Measurements from ENCODE around the gene CNN1. TPM values are rescaled to one million over a fixed set of nuclear protein-coding genes. Genes with fewer than 3 reads are reported as not detected.
A peak's percentile ranks its signal among the peaks of the same experiment; 100 is the strongest.

CNN1 gene
- total and polyA plus RNA-seq, 4 experiments from 2014 or later = not detected

- no peaks in the 10 kb centered on the region for H3K9me3 ChIP-seq (ENCODE audit: control insufficient read depth in 1 of 2, low read length in 2 of 2)
- DNase-seq = no peak
- Mint-ChIP-seq H3K27me3 (peaks cover 9 to 14% of the 10 kb centered on the region in 2 donors), H3K4me1 (peaks cover 0 to 4% (median 3%) of the 10 kb centered on the region in 4 donors), H3K36me3 (no peaks in the 10 kb centered on the region), H3K27ac (no peak overlapping the region), H3K9me3 (no peaks in the 10 kb centered on the region), H3K4me3 (no peak overlapping the region)
- H3K36me3 ChIP-seq (ENCODE audit: insufficient read depth, low read length) = no peaks in the 10 kb centered on the region
- peaks cover 5% of the 10 kb centered on the region for H3K4me1 ChIP-seq (ENCODE audit: insufficient read depth, low read length)
- no peak overlapping the region for H3K4me3 ChIP-seq (ENCODE audit: low read length in 2 of 2)
- intact Hi-C loops (cut with micrococcal nuclease) = no loop called here
- ChIA-PET CTCF (ENCODE audit: partially characterized antibody) (no interaction called here), POLR2A (ENCODE audit: partially characterized antibody) (no interaction called here)
- peaks cover 7% of the 10 kb centered on the region for H3K27me3 ChIP-seq (ENCODE audit: insufficient read depth, low read length)
- H3K27ac ChIP-seq (ENCODE audit: low read depth, low read length) = no peak overlapping the region
These were observed 2.6 kb downstream of the CNN1 start for GRCh38 chr19:11541238-11541637.

- Histone ChIP-seq H3K36me3 (ENCODE audit: insufficient read depth, low read length) (peaks cover 4% of the 10 kb centered on the region), H3K4me3 (ENCODE audit: low read length in 2 of 2) (no peak overlapping the region), H3K4me1 (ENCODE audit: insufficient read depth, low read length) (no peaks in the 10 kb centered on the region), H3K27me3 (ENCODE audit: insufficient read depth, low read length) (no peaks in the 10 kb centered on the region), H3K27ac (ENCODE audit: low read depth, low read length) (no peak overlapping the region), H3K9me3 (ENCODE audit: control insufficient read depth in 1 of 2, low read length in 2 of 2) (no peaks in the 10 kb centered on the region)
- DNase-seq = no peak
- no peak overlapping the region for H3K4me3 Mint-ChIP-seq
- H3K27me3 Mint-ChIP-seq = peaks cover 2 to 5% of the 10 kb centered on the region in 2 donors
- CTCF ChIA-PET (ENCODE audit: partially characterized antibody) = interaction anchor here (1.0 to 1.5 kb wide), 3 partner anchors 10 to 13 kb away, joined by 3 read pairs; no protein-coding TSS in a partner anchor
- POLR2A ChIA-PET (ENCODE audit: partially characterized antibody) = no interaction called here
- peaks cover 0 to 2% (median 0%) of the 10 kb centered on the region in 4 donors for H3K4me1 Mint-ChIP-seq
- H3K9me3 Mint-ChIP-seq = no peaks in the 10 kb centered on the region
- intact Hi-C loops (cut with micrococcal nuclease) = no loop called here
- peaks cover 0 to 6% of the 10 kb centered on the region in 2 donors for H3K36me3 Mint-ChIP-seq
- no peak overlapping the region for H3K27ac Mint-ChIP-seq
These were observed 9.5 kb downstream of the CNN1 start for GRCh38 chr19:11547929-11548700.

GRCh38 chr19:11549386-11549953, 10.8 kb downstream of the CNN1 start:
- Mint-ChIP-seq H3K36me3 (peaks cover 8 to 16% of the 10 kb centered on the region in 2 donors), H3K4me1 (peaks cover 2 to 8% (median 4%) of the 10 kb centered on the region in 4 donors), H3K27ac (no peak overlapping the region)

GRCh38 chr19:11550265-11550664, 11.6 kb downstream of the CNN1 start:
- H3K27me3 ChIP-seq (ENCODE audit: insufficient read depth, low read length) = no peaks in the 10 kb centered on the region
- CTCF ChIA-PET (ENCODE audit: partially characterized antibody) = no interaction called here
- DNase-seq = no peak
- H3K36me3 ChIP-seq (ENCODE audit: insufficient read depth, low read length) = peaks cover 11% of the 10 kb centered on the region
- intact Hi-C loops (cut with micrococcal nuclease) = no loop called here
- Mint-ChIP-seq H3K4me1 (peaks cover 3 to 9% (median 5%) of the 10 kb centered on the region in 4 donors), H3K4me3 (no peak overlapping the region), H3K27me3 (no peaks in the 10 kb centered on the region), H3K36me3 (peaks cover 9 to 17% of the 10 kb centered on the region in 2 donors), H3K9me3 (no peaks in the 10 kb centered on the region), H3K27ac (peak overlapping the region in 2 of 7 donors; percentile 54 to 75)
- POLR2A ChIA-PET (ENCODE audit: partially characterized antibody) = no interaction called here
- H3K27ac ChIP-seq (ENCODE audit: low read depth, low read length) = no peak overlapping the region
- no peaks in the 10 kb centered on the region for H3K4me1 ChIP-seq (ENCODE audit: insufficient read depth, low read length)
- H3K9me3 ChIP-seq (ENCODE audit: control insufficient read depth in 1 of 2, low read length in 2 of 2) = no peaks in the 10 kb centered on the region
- H3K4me3 ChIP-seq (ENCODE audit: low read length in 2 of 2) = no peak overlapping the region

More at GRCh38 chr19:11549386-11549953, 10.8 kb downstream of the CNN1 start:
- ChIA-PET POLR2A (ENCODE audit: partially characterized antibody) (no interaction called here), CTCF (ENCODE audit: partially characterized antibody) (no interaction called here)
- no peaks in the 10 kb centered on the region for H3K4me1 ChIP-seq (ENCODE audit: insufficient read depth, low read length)
- intact Hi-C loops (cut with micrococcal nuclease) = no loop called here
- peaks cover 11% of the 10 kb centered on the region for H3K36me3 ChIP-seq (ENCODE audit: insufficient read depth, low read length)
- H3K9me3 Mint-ChIP-seq = no peaks in the 10 kb centered on the region
- no peaks in the 10 kb centered on the region for H3K27me3 ChIP-seq (ENCODE audit: insufficient read depth, low read length)
- no peak for DNase-seq
- H3K4me3 ChIP-seq (ENCODE audit: low read length in 2 of 2) = no peak overlapping the region
- no peak overlapping the region for H3K4me3 Mint-ChIP-seq
- H3K9me3 ChIP-seq (ENCODE audit: control insufficient read depth in 1 of 2, low read length in 2 of 2) = no peaks in the 10 kb centered on the region
- no peaks in the 10 kb centered on the region for H3K27me3 Mint-ChIP-seq
- no peak overlapping the region for H3K27ac ChIP-seq (ENCODE audit: low read depth, low read length)

- DNase-seq = no peak
- POLR2A ChIA-PET (ENCODE audit: partially characterized antibody) = no interaction called here
These were observed 13.1 kb downstream of the CNN1 start for GRCh38 chr19:11551603-11552235.

GRCh38 chr19:11552666-11553372, 14.2 kb downstream of the CNN1 start:
- peaks cover 11% of the 10 kb centered on the region for H3K36me3 ChIP-seq (ENCODE audit: insufficient read depth, low read length)
- H3K27ac Mint-ChIP-seq = peak overlapping the region in 1 of 7 donors; percentile 12
- H3K9me3 ChIP-seq (ENCODE audit: control insufficient read depth in 1 of 2, low read length in 2 of 2) = no peaks in the 10 kb centered on the region
- H3K4me1 Mint-ChIP-seq = peaks cover 14 to 33% (median 22%) of the 10 kb centered on the region in 4 donors
- no peaks in the 10 kb centered on the region for H3K27me3 Mint-ChIP-seq
- DNase-seq = no peak
- POLR2A ChIA-PET (ENCODE audit: partially characterized antibody) = no interaction called here
- H3K4me3 ChIP-seq (ENCODE audit: low read length in 2 of 2) = no peak overlapping the region
- peaks cover 12% of the 10 kb centered on the region for H3K4me1 ChIP-seq (ENCODE audit: insufficient read depth, low read length)
- CTCF ChIA-PET (ENCODE audit: partially characterized antibody) = interaction anchor here (1.3 kb wide), 1 partner anchor 16 kb away, joined by 3 read pairs; no protein-coding TSS in a partner anchor
- H3K27me3 ChIP-seq (ENCODE audit: insufficient read depth, low read length) = no peaks in the 10 kb centered on the region
- no peaks in the 10 kb centered on the region for H3K9me3 Mint-ChIP-seq
- intact Hi-C loops (cut with micrococcal nuclease) = no loop called here
- H3K4me3 Mint-ChIP-seq = no peak overlapping the region
- H3K27ac ChIP-seq (ENCODE audit: low read depth, low read length) = no peak overlapping the region
- peaks cover 16 to 31% of the 10 kb centered on the region in 2 donors for H3K36me3 Mint-ChIP-seq

More at GRCh38 chr19:11551603-11552235, 13.1 kb downstream of the CNN1 start:
- no peak overlapping the region for H3K4me3 ChIP-seq (ENCODE audit: low read length in 2 of 2)
- intact Hi-C loops (cut with micrococcal nuclease) = no loop called here
- no peak overlapping the region for H3K4me3 Mint-ChIP-seq
- no peak overlapping the region for H3K27ac ChIP-seq (ENCODE audit: low read depth, low read length)
- no peak overlapping the region for H3K27ac Mint-ChIP-seq
- no peaks in the 10 kb centered on the region for H3K27me3 Mint-ChIP-seq
- peaks cover 16 to 26% of the 10 kb centered on the region in 2 donors for H3K36me3 Mint-ChIP-seq
- H3K4me1 ChIP-seq (ENCODE audit: insufficient read depth, low read length) = peaks cover 3% of the 10 kb centered on the region
- peaks cover 9 to 24% (median 16%) of the 10 kb centered on the region in 4 donors for H3K4me1 Mint-ChIP-seq
- no peaks in the 10 kb centered on the region for H3K9me3 ChIP-seq (ENCODE audit: control insufficient read depth in 1 of 2, low read length in 2 of 2)
- H3K27me3 ChIP-seq (ENCODE audit: insufficient read depth, low read length) = no peaks in the 10 kb centered on the region
- peaks cover 11% of the 10 kb centered on the region for H3K36me3 ChIP-seq (ENCODE audit: insufficient read depth, low read length)
- CTCF ChIA-PET (ENCODE audit: partially characterized antibody) = interaction anchor here (1.3 kb wide), 1 partner anchor 15 kb away, joined by 3 read pairs; no protein-coding TSS in a partner anchor
- H3K9me3 Mint-ChIP-seq = no peaks in the 10 kb centered on the region

- Mint-ChIP-seq H3K9me3 (no peaks in the 10 kb centered on the region), H3K27ac (peak overlapping the region in 5 of 7 donors; percentile 19 to 87 (median 78)), H3K36me3 (peaks cover 16 to 35% of the 10 kb centered on the region in 2 donors), H3K27me3 (no peaks in the 10 kb centered on the region), H3K4me1 (peaks cover 19 to 46% (median 31%) of the 10 kb centered on the region in 4 donors), H3K4me3 (peak overlapping the region in 1 of 8 donors; percentile 31)
- H3K36me3 ChIP-seq (ENCODE audit: insufficient read depth, low read length) = peaks cover 11% of the 10 kb centered on the region
- ChIA-PET CTCF (ENCODE audit: partially characterized antibody) (no interaction called here), POLR2A (ENCODE audit: partially characterized antibody) (no interaction called here)
- intact Hi-C loops (cut with micrococcal nuclease) = no loop called here
- H3K27me3 ChIP-seq (ENCODE audit: insufficient read depth, low read length) = no peaks in the 10 kb centered on the region
- H3K4me3 ChIP-seq (ENCODE audit: low read length in 2 of 2) = no peak overlapping the region
- no peak for DNase-seq
- H3K9me3 ChIP-seq (ENCODE audit: control insufficient read depth in 1 of 2, low read length in 2 of 2) = no peaks in the 10 kb centered on the region
- H3K4me1 ChIP-seq (ENCODE audit: insufficient read depth, low read length) = peaks cover 20% of the 10 kb centered on the region
- H3K27ac ChIP-seq (ENCODE audit: low read depth, low read length) = no peak overlapping the region
These were observed 15.5 kb downstream of the CNN1 start for GRCh38 chr19:11554160-11554559.

Data from CD4-positive, alpha-beta memory T cell (primary cell).